ENCODE data around the gene AATF.

DNA sequence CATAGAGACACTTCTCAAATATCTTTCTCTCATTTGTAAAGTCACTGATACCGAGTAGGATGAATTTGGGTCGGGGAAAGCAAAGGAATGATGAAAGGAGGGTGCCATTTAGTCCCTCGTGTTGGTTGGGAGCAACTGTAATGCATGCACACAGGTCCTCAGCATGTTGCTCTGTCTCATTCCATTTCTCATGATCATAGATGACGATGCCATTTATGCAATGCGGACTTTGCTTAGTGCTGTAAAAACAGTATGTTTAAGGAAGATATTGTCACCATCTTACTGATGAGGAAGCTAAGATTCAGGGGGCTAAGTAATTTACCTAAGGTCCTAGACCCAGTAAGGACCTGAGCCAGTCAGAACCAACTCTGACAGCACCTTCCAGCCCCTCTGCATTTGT is 100.1 kb downstream of the AATF start:
- TF ChIP-seq, protein P1, sequence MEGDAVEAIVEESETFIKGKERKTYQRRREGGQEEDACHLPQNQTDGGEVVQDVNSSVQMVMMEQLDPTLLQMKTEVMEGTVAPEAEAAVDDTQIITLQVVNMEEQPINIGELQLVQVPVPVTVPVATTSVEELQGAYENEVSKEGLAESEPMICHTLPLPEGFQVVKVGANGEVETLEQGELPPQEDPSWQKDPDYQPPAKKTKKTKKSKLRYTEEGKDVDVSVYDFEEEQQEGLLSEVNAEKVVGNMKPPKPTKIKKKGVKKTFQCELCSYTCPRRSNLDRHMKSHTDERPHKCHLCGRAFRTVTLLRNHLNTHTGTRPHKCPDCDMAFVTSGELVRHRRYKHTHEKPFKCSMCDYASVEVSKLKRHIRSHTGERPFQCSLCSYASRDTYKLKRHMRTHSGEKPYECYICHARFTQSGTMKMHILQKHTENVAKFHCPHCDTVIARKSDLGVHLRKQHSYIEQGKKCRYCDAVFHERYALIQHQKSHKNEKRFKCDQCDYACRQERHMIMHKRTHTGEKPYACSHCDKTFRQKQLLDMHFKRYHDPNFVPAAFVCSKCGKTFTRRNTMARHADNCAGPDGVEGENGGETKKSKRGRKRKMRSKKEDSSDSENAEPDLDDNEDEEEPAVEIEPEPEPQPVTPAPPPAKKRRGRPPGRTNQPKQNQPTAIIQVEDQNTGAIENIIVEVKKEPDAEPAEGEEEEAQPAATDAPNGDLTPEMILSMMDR (IDR thresholded peaks at IDR 0.05), result no peak
- TF ChIP-seq POLR2A (IDR thresholded peaks at IDR 0.05), result no peak

All from Peyer's patch (tissue), 4 donors.